H1 (cell line): ENCODE data around the gene MMP24.

ENCODE experiments used
- EGR1 ChIP-seq: IDR thresholded peaks from 2 replicates; pipeline ENCODE4 v1.6.1; 2011; ENCODE audit warnings: low read depth, low read length, borderline replicate concordance
- SRF ChIP-seq: IDR thresholded peaks from 2 replicates; pipeline ENCODE4 v1.6.1; 2011; ENCODE audit warnings: mild to moderate bottlenecking, low read depth, low read length, moderate library complexity
- TF ChIP-seq, protein P1 (sequence below), 3 experiments: IDR thresholded peaks; 1 replicate in 2 of 3; 2 replicates in 1 of 3; pipeline versions ENCODE4 v1.5.1 to v1.6.1; 2011; ENCODE audit warnings: low read length in 3 of 3, mild to moderate bottlenecking in 3 of 3, inconsistent platforms in 2 of 3, low read depth in 1 of 3, moderate library complexity in 1 of 3; ENCODE audit not compliant: insufficient read depth in 1 of 3; ENCODE audit errors: control extremely low read depth in 1 of 3

DNA sequence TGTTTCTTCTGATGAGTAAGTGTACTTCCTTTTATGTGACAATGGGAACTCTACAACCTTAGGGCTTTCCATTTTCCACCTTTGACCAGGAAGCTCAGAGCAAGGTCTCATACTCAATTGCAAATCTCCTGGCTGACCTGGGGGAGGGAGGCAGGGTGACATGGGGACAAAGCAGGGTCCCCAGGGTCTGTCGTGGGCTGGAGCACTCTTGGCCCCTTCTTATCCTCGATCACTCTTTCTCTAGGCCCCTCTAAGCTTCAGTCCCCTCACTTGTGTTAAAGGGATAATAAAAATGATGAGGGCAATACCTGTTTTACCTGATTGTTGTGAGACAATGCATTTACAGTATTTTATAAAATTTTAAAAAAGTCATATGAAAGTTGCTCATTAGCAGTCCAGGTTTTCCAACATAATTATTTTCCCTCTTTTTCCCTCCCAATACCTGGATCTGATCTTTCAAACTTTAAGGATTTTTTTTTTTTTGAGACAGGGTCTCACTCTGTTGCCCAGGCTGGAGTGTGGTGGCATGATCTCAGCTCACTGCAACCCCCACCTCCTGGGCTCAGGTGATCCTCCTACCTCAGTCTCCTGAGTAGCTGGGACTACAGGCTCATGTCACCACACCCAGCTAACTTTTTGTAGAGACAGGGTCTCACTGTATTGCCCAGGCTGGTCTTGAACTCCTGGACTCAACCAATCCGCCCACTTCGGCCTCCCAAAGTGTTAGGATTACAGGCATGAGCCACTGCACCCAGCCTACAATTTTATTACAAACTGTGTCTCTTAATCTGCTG, 74.2 kb downstream of the MMP24 start:
- TF ChIP-seq, protein P1, sequence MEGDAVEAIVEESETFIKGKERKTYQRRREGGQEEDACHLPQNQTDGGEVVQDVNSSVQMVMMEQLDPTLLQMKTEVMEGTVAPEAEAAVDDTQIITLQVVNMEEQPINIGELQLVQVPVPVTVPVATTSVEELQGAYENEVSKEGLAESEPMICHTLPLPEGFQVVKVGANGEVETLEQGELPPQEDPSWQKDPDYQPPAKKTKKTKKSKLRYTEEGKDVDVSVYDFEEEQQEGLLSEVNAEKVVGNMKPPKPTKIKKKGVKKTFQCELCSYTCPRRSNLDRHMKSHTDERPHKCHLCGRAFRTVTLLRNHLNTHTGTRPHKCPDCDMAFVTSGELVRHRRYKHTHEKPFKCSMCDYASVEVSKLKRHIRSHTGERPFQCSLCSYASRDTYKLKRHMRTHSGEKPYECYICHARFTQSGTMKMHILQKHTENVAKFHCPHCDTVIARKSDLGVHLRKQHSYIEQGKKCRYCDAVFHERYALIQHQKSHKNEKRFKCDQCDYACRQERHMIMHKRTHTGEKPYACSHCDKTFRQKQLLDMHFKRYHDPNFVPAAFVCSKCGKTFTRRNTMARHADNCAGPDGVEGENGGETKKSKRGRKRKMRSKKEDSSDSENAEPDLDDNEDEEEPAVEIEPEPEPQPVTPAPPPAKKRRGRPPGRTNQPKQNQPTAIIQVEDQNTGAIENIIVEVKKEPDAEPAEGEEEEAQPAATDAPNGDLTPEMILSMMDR (IDR thresholded peaks at IDR 0.05; ENCODE audit: control extremely low read depth in 1 of 3, insufficient read depth in 1 of 3, low read depth in 1 of 3, low read length in 3 of 3): no peak
- TF ChIP-seq SRF (no peak), EGR1 (no peak)
